ENCODE results near the gene MTSS2. TPM values are rescaled to one million over a fixed set of nuclear protein-coding genes. Genes with fewer than 3 reads are reported as not detected.

Gene MTSS2
- total and polyA plus RNA-seq, 2 of the 8 experiments (the other 6 are each of a cell fraction or from before 2014, with no cell fraction given), result 23.3 to 36.7 TPM

GRCh38 chr16:70705056-70705455 is 19.2 kb upstream of the MTSS2 start:
- H3K4me1 ChIP-seq (replicated peaks in 1 of 4; ENCODE audit: control insufficient read depth in 3 of 4, insufficient read depth in 4 of 4, low read length in 3 of 4), result peaks cover 0 to 22% (median 13%) of the 10 kb centered on the region in 4 experiments; a peak in 5 of 7 replicates
- TF ChIP-seq ZNF274 (IDR thresholded peaks at IDR 0.05; ENCODE audit: borderline replicate concordance, extremely low read depth, low read length) (no peak), SIN3A (conservative IDR thresholded peaks at IDR 0.05 in 1 of 2, IDR thresholded peaks at IDR 0.05 in 1 of 2; ENCODE audit: low read depth in 1 of 2, low read length in 2 of 2) (no peak), CTBP2 (IDR thresholded peaks at IDR 0.05; ENCODE audit: borderline replicate concordance, insufficient read depth, insufficient read length, low read length) (no peak), TAF7 (optimal IDR thresholded peaks at IDR 0.05; ENCODE audit: borderline replicate concordance, low read depth, low read length) (no peak), SIRT6 (IDR thresholded peaks at IDR 0.05; ENCODE audit: low read length) (no peak), SRF (IDR thresholded peaks at IDR 0.05; ENCODE audit: low read depth, low read length) (no peak), CHD1 (IDR thresholded peaks at IDR 0.05; ENCODE audit: low read depth, low read length) (no peak), USF2 (IDR thresholded peaks at IDR 0.05; ENCODE audit: low read length) (no peak), SP1 (IDR thresholded peaks at IDR 0.05; ENCODE audit: low read depth, low read length) (no peak), JUN (IDR thresholded peaks at IDR 0.05; ENCODE audit: low read depth, low read length) (no peak), MAFK (IDR thresholded peaks at IDR 0.05; ENCODE audit: low read depth, low read length) (no peak), NANOG (IDR thresholded peaks at IDR 0.05; ENCODE audit: insufficient read depth, low read depth, low read length, poor library complexity, severe bottlenecking) (no peak), FOSL1 (IDR thresholded peaks at IDR 0.05; ENCODE audit: insufficient read depth, low read depth, low read length) (no peak)

More at GRCh38 chr16:70705056-70705455, 19.2 kb upstream of the MTSS2 start:
- Histone ChIP-seq H3K4me3 (ENCODE audit: extremely low read depth in 1 of 4, insufficient read depth in 2 of 4, low read depth in 3 of 4, low read length in 4 of 4) (no peak overlapping the region), H3K23ac (ENCODE audit: insufficient read length) (no peak overlapping the region), H3K9me3 (ENCODE audit: insufficient read depth in 2 of 2, low read depth in 1 of 2, low read length in 1 of 2) (no peaks in the 10 kb centered on the region), H4K20me1 (replicated peaks in 1 of 2; ENCODE audit: control insufficient read depth in 1 of 2, insufficient read depth in 2 of 2, low read length in 2 of 2) (peaks cover 0 to 6% of the 10 kb centered on the region in 2 experiments), H3K4ac (replicated peaks; ENCODE audit: insufficient read length, low read depth, low read length) (no peak overlapping the region), H3K27ac (ENCODE audit: low read depth, low read length) (no peak overlapping the region), H2BK20ac (ENCODE audit: low read length) (no peak overlapping the region), H2BK5ac (ENCODE audit: low read depth, low read length) (0 out of 2 replicates have a peak overlapping the region, but pooled peaks have one; percentile 23), H4K8ac (ENCODE audit: extremely low read depth, insufficient read depth, low read length) (peak overlapping the region; percentile 9; the same call in 1 of the 2 replicates), H3K56ac (replicated peaks; ENCODE audit: insufficient read length, low read depth, low read length) (no peak overlapping the region), H4K91ac (replicated peaks; ENCODE audit: insufficient read length, low read length) (no peak overlapping the region), H2AK5ac (ENCODE audit: low read depth, low read length) (no peak overlapping the region), H4K5ac (ENCODE audit: insufficient read length, low read depth, low read length) (no peak overlapping the region), H3K36me3 (ENCODE audit: control insufficient read depth in 2 of 4, insufficient read depth in 4 of 4, low read length in 3 of 4) (no peaks in the 10 kb centered on the region; a peak in 1 of 8 replicates), H2AFZ (ENCODE audit: low read length) (no peak overlapping the region), H3K14ac (ENCODE audit: insufficient read length) (no peak overlapping the region), H3K79me2 (ENCODE audit: control insufficient read depth in 1 of 2, insufficient read depth in 2 of 2, low read length in 2 of 2) (no peaks in the 10 kb centered on the region), H2BK15ac (ENCODE audit: low read length) (no peak overlapping the region), H3K4me2 (ENCODE audit: insufficient read depth in 1 of 2, low read depth in 2 of 2, low read length in 2 of 2) (no peak overlapping the region), H3K23me2 (ENCODE audit: low read depth, low read length) (no peaks in the 10 kb centered on the region), H3K18ac (ENCODE audit: extremely low read depth, low read length) (no peak overlapping the region), H2BK12ac (ENCODE audit: low read depth, low read length) (no peak overlapping the region), H3K27me3 (replicated peaks in 1 of 4; ENCODE audit: control insufficient read depth in 3 of 4, extremely low read depth in 1 of 4, insufficient read depth in 3 of 4, low read length in 3 of 4) (no peaks in the 10 kb centered on the region), H2BK120ac (replicated peaks; ENCODE audit: low read depth, low read length) (no peak overlapping the region), H3K79me1 (ENCODE audit: low read depth, low read length) (peaks cover 2% of the 10 kb centered on the region; the same call in 1 of the 2 replicates), H3K9ac (replicated peaks in 1 of 4; ENCODE audit: extremely low read depth in 1 of 4, low read depth in 3 of 4, low read length in 3 of 4) (no peak overlapping the region)
- no peak for FAIRE-seq
- WGBS, 2 experiments (ENCODE audit: extremely low coverage in 1 of 2, insufficient coverage in 1 of 2, insufficient read length in 1 of 2, insufficient replicate concordance in 2 of 2, low coverage in 1 of 2, low lambda C conversion rate in 2 of 2, missing lambda C conversion rate in 1 of 2), result 93% methylated on average over 6 of the region's 8 CpGs; no CpG with 5 or more reads in 1 of the 2 experiments
- no peak for DNase-seq (ENCODE audit: low read depth in 1 of 2, low spot score in 2 of 2)
- ChIA-PET POLR2A (ENCODE audit: partially characterized antibody) (interaction anchor here (1.4 kb wide), 1 partner anchor 46 kb away, joined by 3 read pairs; no protein-coding TSS in a partner anchor), CTCF (ENCODE audit: partially characterized antibody) (interaction anchor here (0.7 to 4.0 kb wide), 9 partner anchors 13 to 66 kb away, joined by 3 to 18 read pairs (median 5); no protein-coding TSS in a partner anchor)

Data from H1 (cell line).